PC-3 (cell line): ENCODE results near the gene STX8.

Experiments
- EZH2 ChIP-seq: fragments of 300-600 bp; sonication (generic); IDR thresholded peaks from one replicate; pipeline ENCODE4 v1.6.1; 2017; ENCODE audit warnings: antibody characterized with exemption, mild to moderate bottlenecking, low read length; ENCODE audit not compliant: unreplicated experiment
- TF ChIP-seq, protein P1 (sequence below): fragments of 300-600 bp; sonication (generic); conservative IDR thresholded peaks from 2 replicates; pipeline ENCODE4 v1.5.1; 2017; ENCODE audit warnings: antibody characterized with exemption, low read depth, mild to moderate bottlenecking, low read length

- TF ChIP-seq, protein P1, sequence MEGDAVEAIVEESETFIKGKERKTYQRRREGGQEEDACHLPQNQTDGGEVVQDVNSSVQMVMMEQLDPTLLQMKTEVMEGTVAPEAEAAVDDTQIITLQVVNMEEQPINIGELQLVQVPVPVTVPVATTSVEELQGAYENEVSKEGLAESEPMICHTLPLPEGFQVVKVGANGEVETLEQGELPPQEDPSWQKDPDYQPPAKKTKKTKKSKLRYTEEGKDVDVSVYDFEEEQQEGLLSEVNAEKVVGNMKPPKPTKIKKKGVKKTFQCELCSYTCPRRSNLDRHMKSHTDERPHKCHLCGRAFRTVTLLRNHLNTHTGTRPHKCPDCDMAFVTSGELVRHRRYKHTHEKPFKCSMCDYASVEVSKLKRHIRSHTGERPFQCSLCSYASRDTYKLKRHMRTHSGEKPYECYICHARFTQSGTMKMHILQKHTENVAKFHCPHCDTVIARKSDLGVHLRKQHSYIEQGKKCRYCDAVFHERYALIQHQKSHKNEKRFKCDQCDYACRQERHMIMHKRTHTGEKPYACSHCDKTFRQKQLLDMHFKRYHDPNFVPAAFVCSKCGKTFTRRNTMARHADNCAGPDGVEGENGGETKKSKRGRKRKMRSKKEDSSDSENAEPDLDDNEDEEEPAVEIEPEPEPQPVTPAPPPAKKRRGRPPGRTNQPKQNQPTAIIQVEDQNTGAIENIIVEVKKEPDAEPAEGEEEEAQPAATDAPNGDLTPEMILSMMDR: no peak
- TF ChIP-seq EZH2: no peak
Measured at GRCh38 chr17:9343516-9343915, 232.1 kb downstream of the STX8 start.
